Adrenal gland (tissue), 12 donors: Measurements from ENCODE around the gene SYT6. TPM values are rescaled to one million over a fixed set of nuclear protein-coding genes. Genes with fewer than 3 reads are reported as not detected.

Source experiments
- DNase-seq, 7 donors: peaks; one replicate each; pipeline ENCODE4 v3.0.0-alpha.2; 2019 to 2020
- H3K27ac ChIP-seq, 5 donors: fragments of 200-600 bp; sonication (generic) in 4 of 5; 1 replicate in 3 of 5; 2 replicates in 2 of 5; pipeline versions ENCODE4 v1.5.1 to v1.8.0; 2016 to 2020; ENCODE audit warnings: mild to moderate bottlenecking in 1 of 5
- H3K27me3 ChIP-seq: fragments of 200-600 bp; 2 replicates; pipeline ENCODE4 v1.8.0; 2021
- H3K36me3 ChIP-seq, 2 donors: fragments of 200-600 bp; replicated peaks in 1 of 2; 1 replicate in 1 of 2; 2 replicates in 1 of 2; pipeline versions ENCODE4 v1.5.1 to v1.8.0; 2018 to 2022
- H3K4me1 ChIP-seq, 2 donors: fragments of 200-600 bp; replicated peaks in 1 of 2; 1 replicate in 1 of 2; 2 replicates in 1 of 2; pipeline versions ENCODE4 v1.5.1 to v1.8.0; 2018 to 2021
- H3K4me3 ChIP-seq, 4 donors: fragments of 200-600 bp; sonication (generic) in 3 of 4; one replicate each; pipeline ENCODE4 v1.5.1; 2016 to 2018
- H3K9me3 ChIP-seq, 3 donors: fragments of 200-600 bp; sonication (generic) in 1 of 3; replicated peaks in 1 of 3; 1 replicate in 2 of 3; 2 replicates in 1 of 3; pipeline versions ENCODE4 v1.5.1 to v1.8.0; 2016 to 2021
- POLR2A ChIP-seq, 2 donors: fragments of 450-650 bp; IDR thresholded peaks; one replicate each; pipeline ENCODE4 v1.6.1; 2017; ENCODE audit warnings: antibody characterized with exemption in 2 of 2, mild to moderate bottlenecking in 2 of 2, moderate library complexity in 1 of 2
- WGBS, 4 donors: extraction: QIAGEN DNeasy Blood & Tissue Kit in 2 of 4; methylation state at CpG; one replicate each; pipeline versions ENCODE4 v1.1.5 to v1.1.7; 2013 to 2017; 5-methylcytosine and 5-hydroxymethylcytosine counted together
- intact Hi-C, 2 donors: fragments of 100-400 bp; cut with DNase I; formaldehyde crosslinking; loops; one replicate each; pipeline versions ENCODE4 v1.14.1 to v1.15.0; 2022 to 2023
- polyA plus RNA-seq, 3 donors: library from polyadenylated mRNA; stranded (reverse); fragments of 200-250 nt in 2 of 3; fragments of 350-450 nt in 1 of 3; fragmentation: Illumina TruSeq in 1 of 3; extraction: RNeasy Lipid Tissue Mini Kit (QIAGEN cat#74804) in 1 of 3; gene quantifications; one replicate each; pipeline ENCODE4 v1.2.3, GENCODE V29; 2013 to 2014
- total RNA-seq, 9 donors: library from RNA; depleted of rRNA in 4 of 9; stranded (reverse); fragments of >200 nt in 4 of 9; fragments of 120-200 nt in 1 of 9; fragmentation: NEBNext Ultra II Directional in 1 of 9; extraction: Animal tissue kit (Norgen Biotek cat#: 25700) in 1 of 9; gene quantifications; one replicate each; pipeline versions ENCODE4 v1.1.0 to v1.2.4, GENCODE V29; 2013 to 2023
- TF ChIP-seq, protein P1 (sequence below), 6 experiments: fragments of 450-650 bp in 4 of 6; fragments of 200-600 bp in 2 of 6; sonication (generic) in 1 of 6; IDR thresholded peaks; 1 replicate in 5 of 6; 2 replicates in 1 of 6; pipeline versions ENCODE4 v1.5.1 to v1.8.0; 2016 to 2021; ENCODE audit warnings: antibody characterized with exemption in 6 of 6, mild to moderate bottlenecking in 2 of 6, moderate library complexity in 1 of 6
- donor health status: healthy with polysubstance abuse.
- donor health status: Bipolar disorder and iron deficiency.
- donor health status: DM: yes; HTN: yes; CAD: no.
- donor health status: DM: no; HTN: no; CAD: no.
- donor health status: DM: no; HTN: no; CAD: no.
- donor health status: DM: yes; HTN: yes; CAD: no.

Gene SYT6
- total and polyA plus RNA-seq, 12 donors, result 0.06 to 1.1 (median 0.42) TPM; not detected in 3

DNA sequence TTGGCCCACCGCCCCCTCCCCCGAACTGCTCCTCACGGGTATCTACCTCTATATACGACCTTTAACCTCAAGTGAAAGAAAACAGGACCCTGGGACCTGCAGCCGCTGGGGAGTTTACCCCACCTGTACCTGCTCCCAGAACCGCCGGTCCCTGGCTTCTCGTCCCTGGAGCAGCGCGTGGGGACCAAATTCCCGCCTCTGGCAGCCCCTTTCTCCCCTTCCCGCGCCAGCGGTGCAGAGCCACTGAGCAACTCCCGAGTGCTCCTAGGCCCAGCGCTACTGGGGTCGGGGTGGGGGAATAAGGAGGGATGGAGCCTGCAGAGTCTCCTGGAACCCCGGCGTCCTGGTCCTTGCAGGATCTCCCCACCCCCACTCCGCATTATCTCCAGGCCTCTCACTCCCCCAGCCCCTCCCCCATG, 1.6 kb downstream of the SYT6 start:
- H3K27me3 ChIP-seq, result peaks cover 52% of the 10 kb centered on the region
- peaks cover 16 to 32% of the 10 kb centered on the region in 2 donors for H3K4me1 ChIP-seq
- 10 to 19% (median 15%) methylated on average over 5 to 20 of the region's 20 CpGs for WGBS, 4 donors
- no peaks in the 10 kb centered on the region for H3K9me3 ChIP-seq
- H3K4me3 ChIP-seq, result peak overlapping the region in 1 of 4 donors; percentile 41
- H3K27ac ChIP-seq, result no peak overlapping the region
- DNase-seq, result no peak
- intact Hi-C loops, result no loop called here
- no peak for TF ChIP-seq POLR2A (IDR thresholded peaks at IDR 0.05)
- TF ChIP-seq, protein P1, sequence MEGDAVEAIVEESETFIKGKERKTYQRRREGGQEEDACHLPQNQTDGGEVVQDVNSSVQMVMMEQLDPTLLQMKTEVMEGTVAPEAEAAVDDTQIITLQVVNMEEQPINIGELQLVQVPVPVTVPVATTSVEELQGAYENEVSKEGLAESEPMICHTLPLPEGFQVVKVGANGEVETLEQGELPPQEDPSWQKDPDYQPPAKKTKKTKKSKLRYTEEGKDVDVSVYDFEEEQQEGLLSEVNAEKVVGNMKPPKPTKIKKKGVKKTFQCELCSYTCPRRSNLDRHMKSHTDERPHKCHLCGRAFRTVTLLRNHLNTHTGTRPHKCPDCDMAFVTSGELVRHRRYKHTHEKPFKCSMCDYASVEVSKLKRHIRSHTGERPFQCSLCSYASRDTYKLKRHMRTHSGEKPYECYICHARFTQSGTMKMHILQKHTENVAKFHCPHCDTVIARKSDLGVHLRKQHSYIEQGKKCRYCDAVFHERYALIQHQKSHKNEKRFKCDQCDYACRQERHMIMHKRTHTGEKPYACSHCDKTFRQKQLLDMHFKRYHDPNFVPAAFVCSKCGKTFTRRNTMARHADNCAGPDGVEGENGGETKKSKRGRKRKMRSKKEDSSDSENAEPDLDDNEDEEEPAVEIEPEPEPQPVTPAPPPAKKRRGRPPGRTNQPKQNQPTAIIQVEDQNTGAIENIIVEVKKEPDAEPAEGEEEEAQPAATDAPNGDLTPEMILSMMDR (IDR thresholded peaks at IDR 0.05), result no peak
- H3K36me3 ChIP-seq, result no peaks in the 10 kb centered on the region

DNA sequence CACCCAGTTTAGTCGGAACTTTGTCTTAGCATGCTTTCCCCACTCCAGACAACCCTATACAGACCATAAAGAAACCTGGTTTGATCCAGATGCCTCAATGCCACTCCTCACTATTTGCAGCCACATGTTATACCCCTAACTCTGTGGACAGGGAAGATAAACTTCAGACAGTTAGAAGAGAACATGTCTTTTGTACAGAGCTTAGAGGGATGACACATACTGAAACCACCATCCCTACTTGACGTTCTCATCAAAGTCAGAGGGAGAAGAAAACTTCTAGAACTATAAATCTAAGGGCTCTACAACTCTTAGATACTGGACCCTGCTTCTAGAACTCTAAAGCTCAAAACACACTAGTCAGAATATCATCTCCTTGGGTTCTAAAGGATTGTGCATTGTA, 3.7 kb downstream of the SYT6 start:
- Histone ChIP-seq H3K36me3 (no peaks in the 10 kb centered on the region), H3K4me3 (no peak overlapping the region), H3K27ac (no peak overlapping the region), H3K9me3 (no peaks in the 10 kb centered on the region), H3K27me3 (peaks cover 38% of the 10 kb centered on the region), H3K4me1 (peaks cover 16 to 30% of the 10 kb centered on the region in 2 donors)
- TF ChIP-seq, protein P1 (IDR thresholded peaks at IDR 0.05), result no peak
- TF ChIP-seq POLR2A (IDR thresholded peaks at IDR 0.05), result no peak
- intact Hi-C loops, result no loop called here
- 66 to 75% (median 69%) methylated on average over 2 of the region's 2 CpGs for WGBS, 4 donors
- DNase-seq, result no peak

DNA sequence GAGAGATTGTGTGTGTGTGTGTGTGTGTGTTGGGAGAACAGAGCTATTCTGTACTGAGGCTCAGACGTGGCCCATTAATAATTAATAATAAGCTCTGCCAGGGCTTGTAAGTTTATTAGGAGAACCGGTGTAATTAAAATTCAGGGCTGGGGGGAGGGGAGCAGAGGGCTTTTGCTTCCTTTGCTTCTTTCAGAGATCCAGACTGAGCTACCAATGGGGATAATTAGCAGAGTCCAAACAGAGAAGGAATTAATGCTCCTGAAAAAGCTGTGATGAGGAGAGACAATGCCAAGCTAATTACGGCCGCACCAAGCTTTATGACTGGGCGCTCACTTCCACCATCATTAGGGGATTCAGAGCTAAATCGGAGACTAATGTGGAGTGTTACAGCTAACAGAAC, 4.5 kb downstream of the SYT6 start:
- Histone ChIP-seq H3K27ac (no peak overlapping the region), H3K36me3 (no peaks in the 10 kb centered on the region), H3K9me3 (no peaks in the 10 kb centered on the region), H3K4me3 (no peak overlapping the region), H3K4me1 (peaks cover 16 to 22% of the 10 kb centered on the region in 2 donors), H3K27me3 (peaks cover 30% of the 10 kb centered on the region)
- TF ChIP-seq, protein P1 (IDR thresholded peaks at IDR 0.05), result no peak
- TF ChIP-seq POLR2A (IDR thresholded peaks at IDR 0.05), result no peak
- intact Hi-C loops, result no loop called here
- no peak for DNase-seq
- WGBS, 4 donors, result 73 to 88% (median 84%) methylated on average over 5 to 6 of the region's 6 CpGs

DNA sequence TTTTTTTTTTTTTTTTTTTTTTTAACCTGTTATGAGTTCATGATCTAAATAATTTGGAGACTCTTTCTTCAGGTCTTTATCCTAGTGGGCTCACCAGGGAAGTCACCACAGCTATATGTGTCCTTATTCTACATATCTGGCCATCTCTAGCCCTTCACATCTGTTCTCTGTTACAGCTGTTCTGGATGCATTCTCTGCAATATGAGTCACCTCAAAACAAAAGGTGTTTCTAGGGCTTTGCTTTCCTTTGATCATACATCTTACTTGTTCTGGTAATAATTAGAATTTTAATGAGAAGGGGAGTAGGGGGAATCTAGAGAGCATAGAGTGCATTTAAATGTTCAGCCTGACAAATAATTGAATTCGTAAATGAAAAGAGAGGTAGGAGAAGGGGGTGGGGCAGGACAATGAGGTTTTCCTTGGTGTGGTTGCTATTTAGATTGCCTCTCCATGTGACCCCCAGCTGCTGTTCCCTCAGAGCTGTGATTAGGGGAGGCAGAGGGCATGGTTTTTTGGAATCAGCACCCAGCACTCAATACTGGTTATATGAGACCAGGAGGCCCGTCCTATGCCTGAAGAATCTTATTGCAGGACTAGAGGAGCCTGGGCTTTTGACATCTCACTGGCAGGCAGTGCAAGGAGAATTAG, 8.0 kb downstream of the SYT6 start:
- WGBS, 4 donors, result 70 to 86% (median 83%) methylated on average over 2 of the region's 2 CpGs

More for the DNA sequence above, 8.0 kb downstream of the SYT6 start:
- H3K4me1 ChIP-seq, result no peaks in the 10 kb centered on the region
- TF ChIP-seq, protein P1 (IDR thresholded peaks at IDR 0.05), result no peak
- no peak for TF ChIP-seq POLR2A (IDR thresholded peaks at IDR 0.05)
- intact Hi-C loops, result no loop called here
- no peak overlapping the region for H3K27ac ChIP-seq
- peaks cover 6% of the 10 kb centered on the region for H3K27me3 ChIP-seq
- H3K4me3 ChIP-seq, result no peak overlapping the region
- no peak for DNase-seq
- no peaks in the 10 kb centered on the region for H3K36me3 ChIP-seq
- H3K9me3 ChIP-seq, result no peaks in the 10 kb centered on the region
